Gastrocnemius medialis (tissue), 4 donors: Measurements from ENCODE around the gene ZAR1L.

Experiments
- CTCF ChIP-seq, 5 experiments: fragments of 450-650 bp in 3 of 5; fragments of 200-600 bp in 2 of 5; sonication (generic) in 2 of 5; IDR thresholded peaks in 4 of 5; conservative IDR thresholded peaks in 1 of 5; 1 replicate in 4 of 5; 2 replicates in 1 of 5; pipeline ENCODE4 v1.5.1; 2016 to 2019; ENCODE audit warnings: antibody characterized with exemption in 5 of 5, mild to moderate bottlenecking in 3 of 5, moderate library complexity in 3 of 5
- POLR2A ChIP-seq, 2 donors: fragments of 450-650 bp; IDR thresholded peaks; one replicate each; pipeline ENCODE4 v1.6.1; 2017; ENCODE audit warnings: antibody characterized with exemption in 2 of 2, mild to moderate bottlenecking in 2 of 2, moderate library complexity in 2 of 2

GRCh38 chr13:32257649-32258048 lies 57.5 kb downstream of the ZAR1L start:
- TF ChIP-seq POLR2A (IDR thresholded peaks at IDR 0.05): no peak
- TF ChIP-seq CTCF (IDR thresholded peaks at IDR 0.05 in 4 of 5, conservative IDR thresholded peaks at IDR 0.05 in 1 of 5): no peak
